Astrocyte (in vitro differentiated cells and primary cell): Measurements from ENCODE around the gene TTBK2. TPM values are rescaled to one million over a fixed set of nuclear protein-coding genes. Genes with fewer than 3 reads are reported as not detected.

Experiments
- DNase-seq: peaks from one replicate; pipeline ENCODE4 v3.0.0-alpha.2; 2010; ENCODE audit warnings: low read depth
- FAIRE-seq: peaks from 2 replicates; lab custom pipeline; 2011; peaks lifted over from hg19 to GRCh38; lab: Jason Lieb, UNC
- H2AFZ ChIP-seq: 2 replicates; pipeline ENCODE4 v1.6.0; 2012; ENCODE audit warnings: low read depth, low read length, inconsistent platforms
- H3K27ac ChIP-seq: 2 replicates; pipeline ENCODE4 v1.5.1; 2011; ENCODE audit warnings: low read depth, low read length, inconsistent platforms
- H3K27me3 ChIP-seq: 2 replicates; pipeline ENCODE4 v1.6.0; 2011; ENCODE audit warnings: low read length, inconsistent platforms; ENCODE audit not compliant: insufficient read depth
- H3K36me3 ChIP-seq: 2 replicates; pipeline ENCODE4 v1.5.1; 2011; ENCODE audit warnings: low read length, inconsistent platforms; ENCODE audit not compliant: insufficient read depth
- H3K4me1 ChIP-seq: 2 replicates; pipeline ENCODE4 v1.5.1; 2011; ENCODE audit warnings: low read length, inconsistent platforms; ENCODE audit not compliant: insufficient read depth
- H3K4me2 ChIP-seq: 2 replicates; pipeline ENCODE4 v1.6.0; 2012; ENCODE audit warnings: low read length, inconsistent platforms
- H3K4me3 ChIP-seq: 2 replicates; pipeline ENCODE4 v1.5.1; 2011; ENCODE audit warnings: low read depth, mild to moderate bottlenecking, low read length, inconsistent platforms; ENCODE audit not compliant: insufficient read depth
- H3K79me2 ChIP-seq: 2 replicates; pipeline ENCODE4 v1.6.0; 2012; ENCODE audit warnings: mild to moderate bottlenecking, low read length, inconsistent platforms; ENCODE audit not compliant: insufficient read depth
- H3K9ac ChIP-seq: 2 replicates; pipeline ENCODE4 v1.6.0; 2012; ENCODE audit warnings: mild to moderate bottlenecking, low read length, inconsistent platforms
- H3K9me3 ChIP-seq: 2 replicates; pipeline ENCODE4 v1.5.1; 2012; ENCODE audit warnings: low read depth, mild to moderate bottlenecking, low read length, inconsistent platforms; ENCODE audit not compliant: insufficient read depth
- H4K20me1 ChIP-seq: 2 replicates; pipeline ENCODE4 v1.6.0; 2012; ENCODE audit warnings: low read length, inconsistent platforms; ENCODE audit not compliant: insufficient read depth
- H3K27ac Mint-ChIP-seq: one replicate; pipeline ENCODE4 v1.8.0; 2021; ENCODE audit warnings: mild to moderate bottlenecking, mixed read lengths; ENCODE audit not compliant: unreplicated experiment
- H3K27me3 Mint-ChIP-seq: one replicate; pipeline ENCODE4 v1.8.0; 2021; ENCODE audit warnings: low read depth, mixed read lengths; ENCODE audit not compliant: unreplicated experiment
- H3K36me3 Mint-ChIP-seq: one replicate; pipeline ENCODE4 v1.8.0; 2021; ENCODE audit warnings: low read depth, mixed read lengths; ENCODE audit not compliant: unreplicated experiment
- H3K4me1 Mint-ChIP-seq: one replicate; pipeline ENCODE4 v1.8.0; 2021; ENCODE audit warnings: low read depth, mixed read lengths; ENCODE audit not compliant: unreplicated experiment
- H3K4me3 Mint-ChIP-seq: one replicate; pipeline ENCODE4 v1.8.0; 2021; ENCODE audit warnings: mild to moderate bottlenecking, moderate library complexity, mixed read lengths; ENCODE audit not compliant: unreplicated experiment
- H3K9me3 Mint-ChIP-seq: one replicate; pipeline ENCODE4 v1.8.0; 2021; ENCODE audit warnings: mild to moderate bottlenecking, mixed read lengths; ENCODE audit not compliant: unreplicated experiment
- EZH2 ChIP-seq: IDR thresholded peaks from 2 replicates; pipeline ENCODE4 v1.6.1; 2012; ENCODE audit warnings: mild to moderate bottlenecking, low read length, inconsistent platforms; ENCODE audit not compliant: insufficient read depth
- total RNA-seq: library from RNA; stranded (reverse); gene quantifications from 2 replicates; pipeline ENCODE4 v1.2.1, GENCODE V29; 2021
- TF ChIP-seq, protein P1 (sequence below): IDR thresholded peaks from 2 replicates; pipeline ENCODE4 v1.5.1; 2011; ENCODE audit warnings: low read depth, mild to moderate bottlenecking, inconsistent platforms, low read length, moderate library complexity; ENCODE audit not compliant: insufficient read depth

The TTBK2 gene
- total RNA-seq, 1 donor from 2014 or later, result 14.8 TPM

DNA sequence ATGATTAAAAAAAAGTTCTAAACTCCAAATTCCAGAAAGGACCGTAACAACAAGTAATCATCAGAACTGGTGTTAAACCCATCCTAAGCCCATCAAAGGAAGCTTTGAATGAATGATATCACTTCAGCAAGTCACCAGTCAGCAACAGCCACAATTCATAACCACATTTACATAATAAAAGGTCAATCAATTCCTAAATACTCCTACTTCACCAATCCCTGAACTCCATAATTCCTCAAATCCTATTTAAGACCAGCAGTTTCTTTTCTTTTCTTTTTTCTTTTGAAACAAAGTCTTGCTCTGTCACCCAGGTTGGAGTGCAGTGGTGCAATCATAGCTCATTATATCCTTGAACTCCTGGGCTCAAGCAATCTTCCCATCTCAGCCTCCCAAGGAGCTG, 40.5 kb downstream of the TTBK2 start:
- FAIRE-seq, result no peak
- H3K36me3 Mint-ChIP-seq, result peaks cover 9% of the 10 kb centered on the region
- no peak overlapping the region for H3K4me3 Mint-ChIP-seq
- no peak for TF ChIP-seq EZH2
- TF ChIP-seq, protein P1, sequence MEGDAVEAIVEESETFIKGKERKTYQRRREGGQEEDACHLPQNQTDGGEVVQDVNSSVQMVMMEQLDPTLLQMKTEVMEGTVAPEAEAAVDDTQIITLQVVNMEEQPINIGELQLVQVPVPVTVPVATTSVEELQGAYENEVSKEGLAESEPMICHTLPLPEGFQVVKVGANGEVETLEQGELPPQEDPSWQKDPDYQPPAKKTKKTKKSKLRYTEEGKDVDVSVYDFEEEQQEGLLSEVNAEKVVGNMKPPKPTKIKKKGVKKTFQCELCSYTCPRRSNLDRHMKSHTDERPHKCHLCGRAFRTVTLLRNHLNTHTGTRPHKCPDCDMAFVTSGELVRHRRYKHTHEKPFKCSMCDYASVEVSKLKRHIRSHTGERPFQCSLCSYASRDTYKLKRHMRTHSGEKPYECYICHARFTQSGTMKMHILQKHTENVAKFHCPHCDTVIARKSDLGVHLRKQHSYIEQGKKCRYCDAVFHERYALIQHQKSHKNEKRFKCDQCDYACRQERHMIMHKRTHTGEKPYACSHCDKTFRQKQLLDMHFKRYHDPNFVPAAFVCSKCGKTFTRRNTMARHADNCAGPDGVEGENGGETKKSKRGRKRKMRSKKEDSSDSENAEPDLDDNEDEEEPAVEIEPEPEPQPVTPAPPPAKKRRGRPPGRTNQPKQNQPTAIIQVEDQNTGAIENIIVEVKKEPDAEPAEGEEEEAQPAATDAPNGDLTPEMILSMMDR, result no peak
- Histone ChIP-seq H3K27me3 (no peaks in the 10 kb centered on the region), H3K4me1 (no peaks in the 10 kb centered on the region), H3K9me3 (no peaks in the 10 kb centered on the region), H3K9ac (no peak overlapping the region), H3K36me3 (no peaks in the 10 kb centered on the region), H3K27ac (no peak overlapping the region), H2AFZ (no peak overlapping the region), H3K4me3 (no peak overlapping the region), H3K4me2 (no peak overlapping the region), H4K20me1 (no peaks in the 10 kb centered on the region), H3K79me2 (no peaks in the 10 kb centered on the region)
- no peak overlapping the region for H3K27ac Mint-ChIP-seq
- H3K4me1 Mint-ChIP-seq, result peaks cover 2% of the 10 kb centered on the region
- peaks cover 3% of the 10 kb centered on the region for H3K9me3 Mint-ChIP-seq
- DNase-seq, result no peak
- no peaks in the 10 kb centered on the region for H3K27me3 Mint-ChIP-seq

DNA sequence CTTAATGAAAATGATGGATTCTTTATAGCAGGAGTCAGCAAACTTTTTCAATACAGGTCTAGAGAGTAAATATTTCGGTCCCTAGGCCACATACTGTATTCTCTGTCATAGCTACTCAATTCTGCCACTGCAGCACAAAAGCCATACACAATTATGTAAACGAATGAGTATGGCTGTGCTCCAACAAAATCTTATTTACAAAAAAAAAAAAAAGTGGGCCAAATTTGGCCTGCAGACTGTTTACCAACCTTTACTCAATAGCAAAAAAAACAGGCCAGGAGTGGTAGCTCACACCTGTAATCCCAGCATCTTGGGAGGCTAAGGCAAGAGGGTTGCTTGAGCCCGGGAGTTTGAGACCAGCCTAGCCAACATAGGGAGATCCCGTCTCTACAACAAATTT, 41.1 kb downstream of the TTBK2 start:
- Histone ChIP-seq H3K4me3 (no peak overlapping the region), H3K79me2 (no peaks in the 10 kb centered on the region), H3K27me3 (no peaks in the 10 kb centered on the region), H3K4me1 (no peaks in the 10 kb centered on the region), H3K27ac (no peak overlapping the region), H3K9ac (no peak overlapping the region), H3K9me3 (no peaks in the 10 kb centered on the region), H4K20me1 (no peaks in the 10 kb centered on the region), H3K36me3 (no peaks in the 10 kb centered on the region), H3K4me2 (no peak overlapping the region), H2AFZ (no peak overlapping the region)
- DNase-seq (no peak), FAIRE-seq (no peak)
- Mint-ChIP-seq H3K27me3 (no peaks in the 10 kb centered on the region), H3K27ac (no peak overlapping the region), H3K4me3 (no peak overlapping the region), H3K9me3 (no peaks in the 10 kb centered on the region), H3K4me1 (peaks cover 2% of the 10 kb centered on the region), H3K36me3 (peaks cover 5% of the 10 kb centered on the region)
- TF ChIP-seq, protein P1, result no peak
- TF ChIP-seq EZH2, result no peak

DNA sequence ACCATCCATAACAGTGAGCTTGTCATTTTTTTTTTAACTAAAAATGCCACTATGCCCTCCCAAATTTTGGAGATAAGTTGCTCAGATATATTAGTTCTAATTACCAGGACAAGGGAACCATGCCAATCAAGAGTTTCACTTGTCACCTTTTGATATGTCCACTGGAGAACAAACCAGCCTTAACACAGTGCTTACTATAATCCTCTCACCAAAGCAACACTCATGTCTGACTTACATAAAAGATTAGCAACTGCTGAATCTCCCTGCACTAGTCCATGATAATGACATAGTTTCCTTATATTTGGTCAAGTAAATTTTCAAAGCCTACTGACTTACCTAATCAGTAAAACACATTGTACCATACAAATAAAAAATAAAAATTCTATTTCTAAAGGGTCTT, 44.4 kb downstream of the TTBK2 start:
- Histone ChIP-seq H4K20me1 (no peaks in the 10 kb centered on the region), H3K9me3 (no peaks in the 10 kb centered on the region), H3K27ac (no peak overlapping the region), H3K36me3 (no peaks in the 10 kb centered on the region), H3K4me1 (no peaks in the 10 kb centered on the region), H3K27me3 (no peaks in the 10 kb centered on the region), H3K79me2 (no peaks in the 10 kb centered on the region), H3K9ac (no peak overlapping the region), H2AFZ (no peak overlapping the region), H3K4me2 (no peak overlapping the region), H3K4me3 (no peak overlapping the region)
- FAIRE-seq (no peak), DNase-seq (no peak)
- Mint-ChIP-seq H3K36me3 (peaks cover 7% of the 10 kb centered on the region), H3K4me3 (no peak overlapping the region), H3K9me3 (no peaks in the 10 kb centered on the region), H3K4me1 (peaks cover 2% of the 10 kb centered on the region), H3K27me3 (no peaks in the 10 kb centered on the region), H3K27ac (no peak overlapping the region)
- TF ChIP-seq, protein P1, result no peak
- TF ChIP-seq EZH2, result no peak
